AG04449 (cell line): ENCODE data around the gene NGLY1.
A peak's percentile ranks its signal among the peaks of the same experiment; 100 is the strongest.

Experiments used
- CTCF ChIA-PET: fragments of 350-600 bp; formaldehyde crosslinking; extraction: SDS; loops from one replicate; lab custom pipeline; 2021; ENCODE audit warnings: antibody characterized with exemption; lab: Yijun Ruan, JAX
- POLR2A ChIA-PET: fragments of 400-600, 350-600 bp; formaldehyde crosslinking; extraction: SDS; loops from one replicate; lab custom pipeline; 2020; ENCODE audit warnings: antibody characterized with exemption, inconsistent platforms; lab: Yijun Ruan, JAX
- DNase-seq: peaks from one replicate; pipeline ENCODE4 v3.0.0-alpha.2; 2010; ENCODE audit warnings: low read depth, low spot score
- H3K4me3 ChIP-seq: 2 replicates; pipeline ENCODE4 v1.5.1; 2011; ENCODE audit warnings: low read depth, mild to moderate bottlenecking, control low read depth, low read length
- TF ChIP-seq, protein P1 (sequence below): IDR thresholded peaks from one replicate; pipeline ENCODE4 v1.5.1; 2011; ENCODE audit warnings: mild to moderate bottlenecking, moderate library complexity, low read length, control low read depth, inconsistent platforms; ENCODE audit not compliant: insufficient read depth; ENCODE audit errors: missing control alignments

The NGLY1 gene

DNA sequence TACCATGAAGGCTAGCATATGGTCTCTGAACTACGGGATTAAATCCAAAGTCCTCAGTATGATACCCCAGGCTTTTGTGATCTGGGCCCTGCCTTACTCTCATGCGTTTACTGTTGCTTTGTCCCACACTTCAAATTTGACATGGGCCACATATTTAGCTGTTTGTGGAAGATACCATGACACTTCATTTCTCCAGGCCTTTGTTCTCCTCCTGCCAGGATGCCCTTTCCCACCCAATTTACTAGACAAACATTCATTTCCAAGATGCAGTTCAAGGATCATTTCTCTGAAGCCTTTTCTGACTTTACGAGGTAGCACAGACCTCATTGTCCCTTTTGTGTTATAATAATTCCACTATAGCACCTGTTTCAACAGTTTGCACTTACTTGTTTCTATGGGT lies 4.4 kb upstream of the NGLY1 start:
- CTCF ChIA-PET: no interaction called here
- DNase-seq: no peak
- no peak overlapping the region for H3K4me3 ChIP-seq
- POLR2A ChIA-PET: no interaction called here
- TF ChIP-seq, protein P1, sequence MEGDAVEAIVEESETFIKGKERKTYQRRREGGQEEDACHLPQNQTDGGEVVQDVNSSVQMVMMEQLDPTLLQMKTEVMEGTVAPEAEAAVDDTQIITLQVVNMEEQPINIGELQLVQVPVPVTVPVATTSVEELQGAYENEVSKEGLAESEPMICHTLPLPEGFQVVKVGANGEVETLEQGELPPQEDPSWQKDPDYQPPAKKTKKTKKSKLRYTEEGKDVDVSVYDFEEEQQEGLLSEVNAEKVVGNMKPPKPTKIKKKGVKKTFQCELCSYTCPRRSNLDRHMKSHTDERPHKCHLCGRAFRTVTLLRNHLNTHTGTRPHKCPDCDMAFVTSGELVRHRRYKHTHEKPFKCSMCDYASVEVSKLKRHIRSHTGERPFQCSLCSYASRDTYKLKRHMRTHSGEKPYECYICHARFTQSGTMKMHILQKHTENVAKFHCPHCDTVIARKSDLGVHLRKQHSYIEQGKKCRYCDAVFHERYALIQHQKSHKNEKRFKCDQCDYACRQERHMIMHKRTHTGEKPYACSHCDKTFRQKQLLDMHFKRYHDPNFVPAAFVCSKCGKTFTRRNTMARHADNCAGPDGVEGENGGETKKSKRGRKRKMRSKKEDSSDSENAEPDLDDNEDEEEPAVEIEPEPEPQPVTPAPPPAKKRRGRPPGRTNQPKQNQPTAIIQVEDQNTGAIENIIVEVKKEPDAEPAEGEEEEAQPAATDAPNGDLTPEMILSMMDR: no peak

DNA sequence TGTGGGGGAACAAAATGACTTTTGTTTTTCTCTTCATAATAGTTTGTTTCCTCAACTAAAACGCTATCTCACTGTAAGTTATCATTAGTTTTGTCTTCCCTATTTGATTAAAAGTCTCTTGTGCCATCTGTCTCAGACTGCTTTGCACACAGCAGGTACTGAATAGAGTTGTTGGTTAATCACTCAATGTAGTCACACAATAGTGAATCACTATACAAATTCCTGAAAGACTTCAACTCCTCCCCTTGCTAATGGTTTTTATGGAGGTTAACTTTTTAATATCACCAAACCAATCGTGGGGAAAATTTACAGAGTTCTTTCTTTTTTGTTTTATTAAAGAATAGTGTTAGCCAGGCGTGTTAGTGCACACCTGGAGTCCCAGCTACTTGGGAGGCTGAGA lies 2.6 kb upstream of the NGLY1 start:
- H3K4me3 ChIP-seq: no peak overlapping the region
- ChIA-PET CTCF (no interaction called here), POLR2A (no interaction called here)
- TF ChIP-seq, protein P1: no peak
- DNase-seq: no peak

DNA sequence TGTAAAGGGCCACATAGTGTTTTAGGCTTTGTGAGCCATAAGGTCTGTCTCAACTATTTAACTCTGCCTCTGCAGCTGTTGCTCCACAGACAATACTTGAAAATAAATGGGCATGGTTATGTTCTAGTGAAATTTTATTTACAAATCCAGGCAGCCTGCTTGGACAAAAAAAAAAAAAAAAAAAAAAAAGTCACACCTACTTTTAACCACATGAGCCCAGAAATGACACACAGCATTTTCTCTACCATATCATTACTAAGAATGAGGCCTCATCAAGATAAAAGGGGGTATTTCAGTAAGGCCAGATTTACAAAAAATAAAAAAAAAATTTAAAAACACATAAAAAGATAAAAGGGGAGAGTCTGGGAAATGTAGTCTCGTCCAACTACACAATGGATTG lies 1.7 kb upstream of the NGLY1 start:
- no peak for DNase-seq
- POLR2A ChIA-PET: no interaction called here
- H3K4me3 ChIP-seq: no peak overlapping the region

DNA sequence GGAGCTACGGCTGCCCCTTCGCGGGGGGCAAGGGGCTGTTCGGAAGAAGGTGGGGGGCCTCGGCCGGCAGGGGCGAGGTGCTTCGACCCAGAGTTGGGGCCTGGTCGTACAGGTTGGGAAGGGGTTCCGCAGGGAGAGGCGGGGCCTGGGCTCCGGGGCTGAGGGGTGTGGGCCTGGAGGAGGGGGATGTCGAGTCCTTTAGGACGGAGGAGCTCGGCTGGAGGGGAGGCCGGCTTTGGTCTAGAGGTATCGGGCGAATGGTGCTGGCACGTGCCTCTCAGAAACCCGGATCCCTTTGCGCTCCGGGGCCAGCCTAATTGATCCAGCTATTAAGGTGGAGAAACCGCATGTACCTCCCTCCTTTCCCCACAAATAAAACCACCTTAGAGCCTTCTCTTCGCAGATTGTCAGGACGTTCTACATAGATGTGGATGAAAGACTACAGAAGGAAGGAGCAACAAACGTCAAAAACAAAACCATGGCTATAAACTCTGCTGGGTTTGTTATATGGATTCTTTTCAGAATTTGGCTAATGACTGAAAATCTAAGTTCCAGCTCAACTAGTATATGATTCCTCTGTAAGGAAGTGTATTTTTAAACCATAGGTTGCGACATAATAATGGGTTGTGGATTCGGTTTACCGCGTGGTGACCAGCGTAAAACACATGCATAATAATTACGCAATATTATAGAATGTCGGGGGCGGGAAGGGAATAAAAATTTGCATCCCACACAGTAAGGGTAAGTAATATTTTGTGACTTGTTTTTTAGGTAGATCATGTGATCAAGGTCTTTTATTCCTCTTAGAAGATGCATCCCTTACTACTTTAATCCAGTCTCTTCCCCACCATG lies 644 bp upstream of the NGLY1 start:
- peak overlapping the region; percentile 72 for H3K4me3 ChIP-seq
- POLR2A ChIA-PET: interaction anchor here (0.7 to 1.7 kb wide), 2 partner anchors 37 to 71 kb away, joined by 4 read pairs; no protein-coding TSS in a partner anchor
- TF ChIP-seq, protein P1: no peak
- CTCF ChIA-PET: interaction anchor here (1.9 kb wide), 1 partner anchor 136 kb away, joined by 11 read pairs; no protein-coding TSS in a partner anchor
- DNase-seq: no peak

More for the DNA sequence above, 1.7 kb upstream of the NGLY1 start:
- TF ChIP-seq, protein P1: no peak
- CTCF ChIA-PET: no interaction called here

DNA sequence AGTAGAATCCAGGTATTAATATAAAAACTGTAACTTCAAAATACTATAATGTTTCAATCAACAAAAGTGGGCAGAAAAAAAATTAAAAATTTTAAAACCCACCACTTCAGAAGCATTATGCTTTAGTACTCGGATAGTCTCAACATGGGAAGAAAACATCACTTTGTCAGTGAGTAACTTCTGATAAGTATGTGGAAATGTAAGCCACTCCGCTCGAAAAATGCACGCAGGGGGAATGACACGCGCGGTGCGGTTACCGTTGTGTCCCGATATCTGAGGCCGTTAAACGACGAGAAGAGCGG lies 656 bp downstream of the NGLY1 start:
- CTCF ChIA-PET: interaction anchor here (1.9 kb wide), 1 partner anchor 135 kb away, joined by 11 read pairs; no protein-coding TSS in a partner anchor
- TF ChIP-seq, protein P1: no peak
- POLR2A ChIA-PET: interaction anchor here (1.7 kb wide), 1 partner anchor 38 kb away, joined by 4 read pairs; no protein-coding TSS in a partner anchor

DNA sequence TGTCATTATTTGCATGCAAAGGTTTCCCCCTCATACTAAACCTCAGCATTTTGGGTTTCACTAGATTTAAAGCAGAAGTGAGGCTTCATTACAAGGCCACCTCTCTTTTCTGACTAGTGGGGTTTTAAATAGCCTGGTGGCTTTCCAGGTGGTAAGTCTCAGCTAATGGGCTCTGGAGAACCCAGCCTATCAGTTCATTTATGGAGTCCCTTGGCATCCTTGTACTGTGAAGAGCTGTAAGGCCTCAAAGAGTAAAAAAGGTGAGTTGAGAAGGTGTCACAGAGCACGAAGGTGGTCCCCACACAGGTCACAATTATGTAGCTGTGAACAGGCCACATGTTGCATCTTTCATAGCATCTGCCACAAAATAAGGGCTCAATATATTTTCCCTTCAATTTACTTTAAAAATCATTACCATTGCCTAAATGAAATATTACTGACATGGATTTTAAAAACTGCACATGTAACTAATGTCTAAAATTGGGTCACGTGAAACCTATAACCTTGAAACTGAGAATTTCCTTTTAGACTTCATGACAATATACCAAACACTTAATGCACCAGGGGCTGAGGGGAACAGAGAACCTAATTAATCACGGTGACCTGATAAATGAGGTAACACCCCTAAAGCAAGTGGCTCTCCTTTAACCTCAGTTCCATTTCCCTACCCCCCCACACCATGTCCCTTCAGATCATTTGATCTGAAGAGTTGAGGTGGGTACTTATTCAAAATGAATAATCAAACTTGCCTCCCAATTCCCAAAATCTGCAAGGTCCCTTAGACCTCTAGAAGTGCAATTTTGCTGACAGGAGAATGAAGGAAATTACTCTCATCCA lies 1.3 kb downstream of the NGLY1 start:
- ChIA-PET POLR2A (no interaction called here), CTCF (interaction anchor here (1.0 kb wide), 1 partner anchor 9 kb away, joined by 4 read pairs; no protein-coding TSS in a partner anchor)
- peak overlapping the region; percentile 86 for H3K4me3 ChIP-seq
- no peak for DNase-seq
- TF ChIP-seq, protein P1: no peak

More for the DNA sequence above, 656 bp downstream of the NGLY1 start:
- peak overlapping the region; percentile 86 for H3K4me3 ChIP-seq
- no peak for DNase-seq
